ENCODE results near the gene APP. TPM values are rescaled to one million over a fixed set of nuclear protein-coding genes. Genes with fewer than 3 reads are reported as not detected.
"Not testable (repeated sequence)": the region's sequence is repeated elsewhere in the genome, so short reads cannot be mapped to it uniquely, and the experiment has no call there.

Gene APP
- polyA plus RNA-seq, 4 donors = 870 to 980 (median 951) TPM

DNA sequence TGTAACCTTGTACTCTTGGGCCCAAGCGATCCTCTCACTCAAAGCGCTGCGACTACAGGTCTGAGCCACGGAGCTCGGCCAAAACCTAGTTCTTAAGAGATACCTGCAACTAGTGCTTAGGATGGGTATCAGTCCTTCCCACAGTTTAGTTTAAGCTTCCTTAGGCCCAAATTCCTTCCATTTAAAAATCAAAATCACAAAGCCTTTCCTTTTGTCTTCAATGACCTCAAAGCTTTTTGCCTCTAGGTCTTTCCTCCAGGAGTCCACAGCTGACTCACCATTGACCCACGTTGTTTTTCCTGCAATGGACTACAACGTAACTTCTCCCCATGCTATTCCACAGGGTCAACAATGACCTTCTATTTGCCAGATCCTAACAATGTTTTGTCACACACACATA, 64.0 kb downstream of the APP start:
- no peak for DNase-seq (ENCODE audit: low read depth in 4 of 4, low spot score in 3 of 4)

DNA sequence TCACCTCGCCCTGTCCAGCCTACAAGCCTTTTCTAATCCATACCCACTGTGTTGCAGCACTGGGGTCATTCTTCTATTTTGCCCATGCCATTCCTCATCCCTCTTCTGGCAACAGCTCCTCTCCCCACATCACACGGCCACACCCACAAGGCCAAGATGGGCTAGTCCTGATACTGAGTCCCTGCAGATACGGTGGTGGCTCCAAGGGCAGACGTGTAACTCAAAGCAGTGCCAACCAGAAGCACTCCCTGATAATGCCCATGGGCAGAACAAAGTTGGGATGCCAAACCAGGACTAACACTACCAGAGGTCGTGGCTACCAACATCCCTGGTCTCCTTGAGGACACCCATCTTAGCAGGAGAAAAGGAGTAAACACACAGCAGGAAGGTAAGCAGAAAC, 64.8 kb downstream of the APP start:
- no peak for DNase-seq (ENCODE audit: low read depth in 4 of 4, low spot score in 3 of 4)

DNA sequence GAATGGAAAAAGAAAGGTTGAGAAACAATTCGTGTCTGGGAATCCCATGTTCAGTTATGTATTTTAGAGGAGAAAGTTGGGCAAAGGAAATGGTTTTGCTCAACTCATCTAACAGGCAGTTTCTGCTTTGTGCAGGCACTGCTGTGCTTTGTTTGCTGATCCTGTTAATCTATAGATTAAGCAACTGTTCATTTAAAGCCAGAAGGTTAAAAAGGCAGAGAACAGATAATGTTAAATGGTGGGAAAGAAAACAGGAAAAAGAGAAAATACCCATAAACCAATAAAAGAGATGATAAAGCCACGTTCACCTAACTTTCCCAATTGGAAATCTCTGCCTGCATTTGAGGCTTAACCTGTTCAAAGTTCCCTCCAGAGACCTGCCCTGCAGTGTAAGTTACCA, 70.0 kb downstream of the APP start:
- DNase-seq (ENCODE audit: low read depth in 4 of 4, low spot score in 3 of 4) = no peak

DNA sequence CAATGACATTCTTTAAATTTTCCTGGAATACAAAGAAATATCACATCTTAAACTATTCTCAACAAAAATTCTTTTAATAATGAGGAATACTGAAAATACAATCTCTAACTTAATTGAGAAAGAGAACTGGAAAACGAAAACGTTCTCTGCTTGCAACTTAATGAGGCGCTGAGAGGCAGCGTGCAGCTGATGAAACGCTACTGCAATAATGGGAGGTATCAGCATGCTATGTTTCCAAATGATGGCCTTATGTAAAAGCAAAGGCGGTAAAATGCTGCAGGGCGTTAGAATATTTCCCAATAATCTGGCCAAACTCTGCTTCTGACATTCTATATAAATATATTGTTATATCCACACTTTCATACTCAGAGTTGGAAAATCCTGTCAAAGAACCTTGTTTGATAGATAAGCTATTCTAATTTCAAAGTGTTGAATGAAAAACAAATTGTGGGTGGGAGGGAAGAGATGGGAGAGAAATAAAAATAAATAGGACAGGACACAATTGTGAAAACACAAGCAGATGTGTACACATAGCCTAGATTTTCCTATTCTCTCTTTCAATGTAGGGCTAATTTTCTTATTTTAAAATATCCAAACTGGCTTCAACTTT, 70.9 kb downstream of the APP start:
- DNase-seq (ENCODE audit: low read depth in 4 of 4, low spot score in 3 of 4) = no peak

DNA sequence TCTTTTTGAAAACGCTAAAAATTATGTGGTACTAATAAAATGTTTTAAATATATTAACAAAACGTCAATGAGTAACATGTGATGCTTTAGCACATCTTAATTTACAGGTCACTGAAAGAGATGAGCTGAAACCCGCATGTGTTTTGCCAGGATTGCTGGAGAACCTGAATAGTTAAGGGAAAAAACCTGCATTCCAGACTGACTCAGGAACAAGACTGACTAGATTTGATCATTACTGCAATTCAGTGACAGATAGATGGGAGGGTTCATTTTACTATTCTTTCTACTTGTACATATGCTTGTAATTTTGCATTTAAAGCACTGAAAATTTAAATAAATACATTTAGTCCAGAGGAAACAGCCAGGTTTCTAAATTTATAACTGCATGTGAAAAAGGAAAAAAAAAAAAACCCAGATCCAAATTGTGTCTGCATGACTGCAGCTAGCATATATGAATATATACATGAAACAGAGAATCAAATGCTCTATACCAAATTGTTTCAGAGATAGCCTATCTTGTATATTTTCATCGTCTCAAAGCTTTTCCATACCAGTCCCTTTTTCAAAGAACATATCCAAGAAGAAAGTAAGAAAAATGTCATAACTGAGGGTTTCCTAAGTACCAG, 71.7 kb downstream of the APP start:
- no peak for DNase-seq (ENCODE audit: low read depth in 4 of 4, low spot score in 3 of 4)

DNA sequence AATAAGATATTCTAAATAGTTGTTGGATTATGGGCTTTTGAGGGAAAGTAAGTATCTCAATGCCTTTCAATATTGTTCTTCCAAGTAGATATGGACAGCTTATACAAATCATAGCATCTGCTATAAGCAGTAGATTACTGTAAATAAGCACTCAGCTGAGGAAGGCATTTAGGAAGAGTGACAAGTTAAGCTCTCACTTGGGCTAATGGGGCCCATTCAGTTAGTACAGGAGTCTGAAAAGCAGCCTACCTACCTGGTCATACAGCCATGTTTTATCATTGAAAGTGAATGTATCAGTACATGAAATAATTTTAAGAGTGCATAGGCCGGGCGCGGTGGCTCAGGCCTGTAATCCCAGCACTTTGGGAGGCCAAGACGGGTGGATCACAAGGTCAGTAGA, 73.1 kb downstream of the APP start:
- DNase-seq (ENCODE audit: low read depth in 4 of 4, low spot score in 3 of 4) = no peak

DNA sequence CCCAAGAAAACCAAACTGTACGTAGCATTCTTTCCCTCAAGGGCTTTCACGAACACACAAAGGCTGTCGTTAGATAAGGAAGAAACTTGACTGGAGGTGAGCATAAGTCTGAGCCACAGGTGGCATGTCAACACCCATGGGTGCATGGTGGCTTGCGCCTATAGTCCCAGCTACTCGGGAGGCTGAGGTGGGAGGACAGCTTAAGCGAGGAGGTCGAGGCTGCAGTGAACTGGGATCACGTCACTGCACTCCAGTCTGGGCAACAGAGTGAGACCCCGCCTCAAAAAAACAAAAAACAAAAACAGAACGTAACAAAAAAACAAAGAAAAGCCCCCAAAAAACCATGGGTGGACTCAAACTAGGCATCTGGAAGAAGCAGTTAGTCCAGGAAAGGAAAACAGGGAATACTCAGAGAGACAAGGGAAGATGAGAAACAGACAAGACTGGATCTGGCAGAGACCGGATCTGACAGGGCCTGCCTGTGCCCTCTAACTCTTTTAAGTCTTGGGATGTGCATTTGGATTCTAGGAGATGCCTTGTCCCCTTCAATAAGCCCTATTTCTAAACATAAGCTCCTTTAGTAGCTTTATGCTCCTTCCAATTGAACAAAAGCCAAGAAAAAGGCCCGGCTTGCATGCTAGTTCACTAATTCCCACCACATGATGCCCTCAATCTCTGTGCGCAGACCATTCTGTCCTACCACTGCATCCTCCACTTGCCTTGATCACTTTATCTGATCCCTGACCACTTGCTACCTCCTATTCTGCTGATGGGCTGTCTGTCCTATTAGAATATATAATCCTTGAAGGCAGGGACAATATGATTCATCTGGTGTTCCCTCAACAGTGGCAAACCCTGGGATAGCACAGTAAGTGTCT, 73.8 kb downstream of the APP start:
- DNase-seq (ENCODE audit: low read depth in 4 of 4, low spot score in 3 of 4) = no peak

DNA sequence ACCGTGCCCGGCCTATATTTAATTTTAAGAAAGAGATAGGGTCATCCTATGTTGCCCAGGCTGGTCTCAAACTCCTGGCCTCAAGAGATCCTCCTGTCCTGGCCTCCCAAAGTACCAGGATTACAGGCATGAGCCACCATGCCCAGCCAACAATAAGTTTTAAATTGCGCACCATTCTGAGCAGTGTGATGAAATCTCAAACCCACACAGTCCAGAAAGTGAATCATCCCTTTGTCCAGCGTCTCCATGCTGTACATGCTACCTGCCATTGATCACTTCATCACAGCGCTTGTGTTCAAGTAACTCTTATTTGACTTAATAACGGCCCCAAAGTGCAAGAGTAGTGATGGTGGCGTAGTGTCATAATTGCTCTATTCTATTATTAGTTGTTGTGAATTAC, 75.4 kb downstream of the APP start:
- no peak for DNase-seq (ENCODE audit: low read depth in 4 of 4, low spot score in 3 of 4)

DNA sequence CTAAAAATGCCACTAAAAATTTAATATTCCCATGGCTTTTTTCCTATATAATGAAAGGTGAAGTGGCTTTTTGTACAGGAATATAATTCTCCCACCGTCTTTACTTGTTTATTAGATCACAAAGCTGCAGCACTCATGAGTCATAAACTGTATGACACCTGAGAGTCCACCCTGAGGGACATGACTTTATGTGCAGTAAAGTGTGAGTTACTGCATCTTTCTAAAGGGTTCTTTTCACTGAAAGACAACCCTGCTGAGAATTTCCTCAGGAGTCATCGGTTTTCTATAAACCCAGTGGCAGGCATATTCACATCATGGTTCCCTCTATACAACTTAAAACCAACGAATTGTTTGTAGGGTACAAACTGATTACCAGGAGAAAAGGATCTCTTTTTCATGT, 77.4 kb downstream of the APP start:
- DNase-seq (ENCODE audit: low read depth in 4 of 4, low spot score in 3 of 4) = no peak

DNA sequence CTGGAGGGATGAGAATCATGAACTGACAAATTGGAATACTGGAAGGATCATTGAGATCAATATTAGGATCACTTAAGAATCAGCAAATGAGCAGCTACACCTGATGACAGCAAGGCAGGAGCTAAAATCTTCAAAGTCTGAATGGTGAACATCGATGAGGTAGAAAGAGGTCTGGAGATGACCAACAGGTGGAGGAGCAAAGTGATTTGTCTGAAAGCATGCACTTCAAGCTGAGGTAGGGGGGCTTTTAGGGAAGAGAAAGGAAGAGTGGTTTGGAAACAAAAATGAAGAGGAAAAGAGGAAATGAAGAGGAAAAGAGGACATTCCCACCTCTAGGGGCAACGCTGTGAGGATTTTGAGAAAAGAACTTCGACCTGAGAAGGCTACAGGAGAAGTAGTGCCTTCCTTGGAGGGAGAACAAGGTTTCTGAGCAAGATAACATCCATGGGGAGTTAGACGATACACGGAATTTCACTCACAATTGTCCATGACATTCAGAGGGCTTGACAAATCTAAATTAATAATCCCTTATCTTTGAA, 79.0 kb downstream of the APP start:
- DNase-seq (ENCODE audit: low read depth in 4 of 4, low spot score in 3 of 4) = no peak

DNA sequence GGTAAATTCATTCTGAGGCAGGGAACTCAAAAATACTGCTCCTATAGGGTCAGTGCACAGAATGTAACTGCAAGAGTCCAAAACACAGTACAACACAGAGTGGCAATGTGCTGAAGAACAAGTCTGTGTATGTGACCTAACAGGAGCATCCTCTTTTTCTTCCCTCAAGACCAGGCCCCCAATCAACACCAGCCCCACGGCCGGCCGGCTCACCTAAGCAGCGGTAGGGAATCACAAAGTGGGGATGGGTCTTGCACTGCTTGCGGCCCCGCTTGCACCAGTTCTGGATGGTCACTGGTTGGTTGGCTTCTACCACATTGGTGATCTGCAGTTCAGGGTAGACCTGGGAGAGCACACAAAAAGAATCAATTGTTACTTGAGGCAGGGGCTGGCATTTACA, 80.8 kb downstream of the APP start:
- no peak for DNase-seq (ENCODE audit: low read depth in 4 of 4, low spot score in 3 of 4)

DNA sequence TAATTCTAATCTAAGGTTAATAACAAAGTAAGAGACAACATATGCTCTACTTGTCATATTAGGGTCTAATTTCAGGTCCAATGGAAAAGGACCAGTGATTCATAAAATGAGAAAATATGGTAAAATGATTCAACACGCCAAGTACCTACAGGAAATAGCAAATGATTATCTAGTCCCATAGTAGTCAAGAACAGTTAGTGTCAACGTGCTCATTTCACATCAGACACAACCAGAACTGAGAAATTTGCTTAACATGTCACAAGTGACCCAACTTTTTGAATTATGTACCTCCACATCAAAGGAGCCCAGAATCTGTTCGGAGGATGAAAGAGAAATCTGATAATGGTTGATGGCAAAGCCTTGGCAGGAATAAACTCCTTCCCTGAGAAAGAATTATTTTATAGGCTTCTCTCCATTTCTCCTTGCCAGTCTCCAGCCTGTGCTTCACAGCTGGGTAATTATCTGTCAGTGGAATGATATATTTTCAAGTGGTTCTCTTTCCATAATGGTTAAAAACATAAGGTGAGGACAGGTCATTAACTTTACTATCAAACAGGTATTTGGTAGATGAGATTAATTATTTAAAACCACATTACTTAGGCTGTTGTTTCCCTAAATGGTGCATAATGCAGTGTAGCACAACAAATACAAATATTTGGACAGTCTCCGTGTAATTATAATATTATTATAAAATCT, 83.2 kb downstream of the APP start:
- DNase-seq (ENCODE audit: low read depth in 4 of 4, low spot score in 3 of 4) = no peak

DNA sequence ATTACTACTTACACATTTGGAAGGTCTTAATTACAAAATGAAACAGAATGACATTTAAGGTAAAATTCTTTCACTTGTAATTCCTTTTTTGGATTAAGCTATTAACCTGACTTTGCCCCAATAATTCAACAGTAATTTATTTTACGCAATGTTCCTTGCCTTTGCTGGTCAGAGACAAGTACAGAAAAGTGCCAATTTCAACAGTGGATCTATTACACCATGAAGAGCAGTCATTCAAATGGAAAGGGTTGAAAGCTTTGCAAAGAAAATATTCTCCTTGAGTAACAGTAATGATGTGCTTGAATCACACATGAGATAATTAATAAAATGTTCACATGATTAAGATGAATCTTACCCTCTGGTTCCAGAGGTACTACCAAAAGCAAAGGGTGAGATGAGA, 84.7 kb downstream of the APP start:
- no peak for DNase-seq (ENCODE audit: low read depth in 4 of 4, low spot score in 3 of 4)

DNA sequence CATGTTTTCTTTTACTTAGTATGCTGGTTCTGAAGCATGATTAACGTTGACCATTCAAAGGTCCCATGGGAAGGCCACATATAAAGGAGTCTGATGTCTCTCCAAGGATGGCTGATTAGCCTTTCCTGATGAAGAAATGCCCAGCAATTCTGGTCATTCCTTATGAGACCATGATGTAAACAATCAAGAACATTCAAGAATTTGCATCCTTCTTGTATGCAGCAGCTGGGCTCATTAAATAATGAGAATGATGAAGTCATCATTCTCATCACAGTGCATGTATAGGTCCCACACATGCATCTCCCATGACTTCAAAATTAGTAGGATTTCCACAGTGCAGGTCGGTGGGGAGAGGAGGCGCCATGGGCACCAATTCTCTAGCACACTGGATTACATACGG, 85.4 kb downstream of the APP start:
- DNase-seq (ENCODE audit: low read depth in 4 of 4, low spot score in 3 of 4) = no peak

DNA sequence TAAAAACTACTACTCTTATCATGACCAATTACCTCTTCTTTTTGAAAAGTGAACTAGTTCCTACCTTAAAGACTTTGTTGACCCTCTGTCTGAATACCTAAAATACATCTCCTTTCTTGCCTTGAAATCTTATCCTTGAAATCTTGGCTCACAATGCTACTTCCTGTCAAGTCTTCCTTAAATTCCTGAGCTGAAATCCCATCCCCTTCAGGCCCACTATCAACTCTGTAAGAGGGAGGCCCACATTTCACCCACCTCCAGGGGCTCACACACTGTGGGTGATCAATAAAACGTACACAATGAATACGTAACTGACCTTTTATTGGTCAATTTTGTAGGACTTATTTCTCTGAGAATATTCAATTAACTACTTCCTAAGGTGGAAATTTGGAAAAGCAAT, 88.0 kb downstream of the APP start:
- no peak for DNase-seq (ENCODE audit: low read depth in 4 of 4, low spot score in 3 of 4)

DNA sequence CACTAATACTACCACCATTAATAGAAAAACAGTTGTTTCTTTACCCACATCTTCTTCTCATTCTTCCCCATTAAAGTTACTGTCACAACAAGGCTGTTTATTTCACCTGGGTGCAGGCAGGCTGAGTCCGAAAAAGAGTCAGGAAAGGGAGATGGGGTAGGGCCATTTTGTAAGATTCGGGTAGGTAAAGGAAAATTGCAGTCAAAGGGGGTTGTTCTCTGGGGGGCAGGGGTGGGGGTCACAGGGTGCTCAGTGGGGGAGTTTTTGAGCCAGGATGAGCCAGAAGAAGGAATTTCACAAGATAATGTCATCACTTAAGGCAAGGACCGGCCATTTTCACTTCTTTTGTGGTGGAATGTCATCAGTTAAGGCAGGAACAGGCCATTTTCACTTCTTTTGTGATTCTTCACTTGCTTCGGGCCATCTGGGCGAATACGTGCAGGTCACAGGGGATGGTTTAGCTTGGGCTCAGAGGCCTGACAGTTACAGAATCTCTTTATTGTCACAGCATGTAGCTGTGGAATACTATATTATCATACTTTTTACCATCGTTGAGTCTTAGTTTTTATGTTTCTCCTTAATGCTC, 89.3 kb downstream of the APP start:
- not testable (repeated sequence) for DNase-seq (ENCODE audit: low read depth in 4 of 4, low spot score in 3 of 4)

DNA sequence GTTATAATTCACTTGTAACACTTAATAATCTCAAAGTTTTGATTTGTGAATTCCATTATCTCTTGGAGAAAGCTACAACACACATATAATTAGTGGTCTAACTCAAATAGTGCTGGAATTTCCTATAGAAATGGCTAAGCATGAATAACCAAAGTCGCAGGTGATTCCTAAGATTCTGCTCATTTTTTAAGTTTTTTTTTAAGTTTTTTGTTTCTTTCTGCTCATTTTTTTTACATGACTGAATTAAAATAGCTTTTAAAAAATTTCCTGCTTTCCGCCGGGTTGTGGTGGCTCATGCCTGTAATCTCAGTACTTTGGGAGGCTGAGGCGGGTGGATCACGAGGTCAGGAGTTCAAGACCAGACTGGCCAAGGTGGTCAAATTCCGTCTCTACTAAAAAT, 90.4 kb downstream of the APP start:
- no peak for DNase-seq (ENCODE audit: low read depth in 4 of 4, low spot score in 3 of 4)

DNA sequence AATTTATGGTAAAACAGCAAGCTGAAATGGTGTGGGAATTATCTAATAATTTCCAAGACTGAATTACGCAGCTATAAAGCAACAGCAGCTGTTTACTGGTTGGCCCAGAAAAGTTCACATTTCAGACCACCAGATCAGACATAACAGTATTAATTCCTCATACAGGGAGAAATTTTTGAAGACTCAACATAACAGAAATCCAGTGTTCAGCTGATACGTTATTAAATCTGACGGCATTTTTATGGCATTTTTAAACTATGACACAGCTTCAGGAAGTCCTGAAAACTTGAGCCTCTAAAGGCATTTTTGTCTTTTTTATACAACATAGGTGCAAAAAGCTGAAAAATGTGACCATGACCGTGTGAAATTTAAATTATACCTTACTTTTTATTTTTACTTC, 91.2 kb downstream of the APP start:
- DNase-seq (ENCODE audit: low read depth in 4 of 4, low spot score in 3 of 4) = no peak

DNA sequence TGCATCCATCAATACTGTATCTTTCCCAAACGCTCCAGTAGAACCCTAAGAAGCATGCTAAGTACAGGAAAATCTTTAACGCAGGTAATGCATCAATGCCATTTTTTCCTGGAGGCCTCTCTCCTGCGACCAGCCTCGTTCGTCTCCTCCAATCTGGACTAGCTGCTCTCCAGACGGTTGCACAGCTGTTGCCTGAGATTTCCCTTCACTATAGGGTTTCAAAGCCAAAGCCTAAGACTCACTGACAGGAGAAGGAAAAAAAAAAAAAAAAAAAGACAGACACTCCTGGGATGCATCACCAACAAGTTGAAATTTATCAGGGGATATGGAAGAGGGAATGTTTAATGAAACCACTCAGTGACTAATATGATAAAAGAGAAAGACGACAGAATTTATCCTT, 93.0 kb downstream of the APP start:
- no peak for DNase-seq (ENCODE audit: low read depth in 4 of 4, low spot score in 3 of 4)

DNA sequence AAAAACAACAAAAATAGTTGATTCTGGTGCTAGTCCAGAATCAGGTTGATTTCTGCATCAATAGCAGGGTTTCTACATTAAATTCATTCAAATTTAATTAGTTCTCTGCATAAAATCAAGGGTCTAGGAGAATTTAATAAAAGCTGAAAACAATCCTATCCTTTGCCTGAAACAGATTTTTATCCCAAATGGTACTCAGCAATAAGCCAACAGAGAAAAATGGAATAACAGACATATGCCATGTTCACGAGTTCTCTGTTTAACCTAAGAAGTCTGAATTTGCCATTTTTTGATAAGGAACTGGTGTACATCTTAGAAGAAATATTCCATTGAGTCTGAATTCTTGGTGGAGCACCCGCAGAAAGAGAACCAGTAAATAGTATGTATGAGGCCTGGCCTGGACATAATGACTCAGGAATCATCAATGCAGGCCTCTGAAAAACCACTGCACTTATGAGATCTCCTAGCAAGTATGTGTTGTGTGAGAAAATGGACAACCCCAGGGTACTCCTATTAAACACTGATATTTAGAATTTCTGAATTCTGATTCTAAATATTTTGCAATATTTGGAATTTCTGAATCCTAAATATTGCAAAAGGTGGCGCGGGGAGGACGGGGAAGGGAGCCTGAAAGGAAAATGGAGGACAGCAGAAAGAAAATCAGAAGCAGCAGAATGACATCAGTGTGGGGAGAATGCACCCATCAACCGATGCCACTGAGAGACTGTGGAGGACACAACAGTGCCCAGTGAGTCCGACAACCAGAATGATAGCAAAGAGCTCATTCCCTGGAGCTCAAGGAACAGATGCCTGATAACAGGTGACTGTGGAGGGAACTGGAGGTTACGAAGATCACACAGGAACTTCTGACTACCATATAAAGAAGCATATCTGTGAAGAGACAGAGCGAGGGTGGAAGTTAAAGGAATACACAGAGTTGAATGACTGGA, 97.6 kb downstream of the APP start:
- no peak for DNase-seq (ENCODE audit: low read depth in 4 of 4, low spot score in 3 of 4)
